PC-3 (cell line): Measurements from ENCODE around the gene CCL14. TPM values are rescaled to one million over a fixed set of nuclear protein-coding genes. Genes with fewer than 3 reads are reported as not detected.

Experiments
- ATAC-seq: fragments of 200-7000 bp; cut with Tn5 transposase; 2 replicates; pipeline ENCODE4 v1.9.1; 2020; ENCODE audit warnings: mild to moderate bottlenecking, moderate library complexity
- Bru-seq: library from RNA; stranded (reverse); fragments of 400-500 nt; gene quantifications from one replicate; lab custom pipeline; 2021; lab: Mats Ljungman, UMichigan
- BruChase-seq, 2 experiments: library from RNA; stranded (reverse); fragments of 400-500 nt; gene quantifications; one replicate each; lab custom pipeline; 2021; lab: Mats Ljungman, UMichigan
- BruUV-seq: library from RNA; stranded (reverse); fragments of 400-500 nt; replicated peaks from 2 replicates; lab custom pipeline; 2021; lab: Mats Ljungman, UMichigan
- CTCF ChIA-PET: fragments of 300-600 bp; sonication (Branson Sonifier 250); formaldehyde crosslinking; loops from one replicate; lab custom pipeline; 2022; ENCODE audit warnings: antibody characterized with exemption; lab: Charles Lee
- POLR2A ChIA-PET: fragments of 300-600 bp; sonication (Branson Sonifier 250); formaldehyde crosslinking; loops from one replicate; lab custom pipeline; 2022; ENCODE audit warnings: antibody characterized with exemption; ENCODE audit not compliant: unreplicated experiment; lab: Charles Lee
- DNase-seq: peaks from one replicate; pipeline ENCODE4 v3.0.0-alpha.2; 2015
- H2AFZ ChIP-seq: fragments of 300-600 bp; sonication (generic); 2 replicates; pipeline ENCODE4 v1.6.0; 2016; ENCODE audit warnings: antibody characterized with exemption, low read length
- H3F3A ChIP-seq: fragments of 300-600 bp; sonication (generic); one replicate; pipeline ENCODE4 v1.6.0; 2017; ENCODE audit warnings: antibody characterized with exemption, low read length, control low read depth, mild to moderate bottlenecking; ENCODE audit not compliant: unreplicated experiment
- H3K27ac ChIP-seq: fragments of 300-600 bp; sonication (generic); 2 replicates; pipeline ENCODE4 v1.5.1; 2016; ENCODE audit warnings: mild to moderate bottlenecking, low read length
- H3K27me3 ChIP-seq: fragments of 300-600 bp; sonication (generic); 2 replicates; pipeline ENCODE4 v1.6.1; 2016; ENCODE audit warnings: low read length, mixed read lengths
- H3K36me3 ChIP-seq: fragments of 300-600 bp; sonication (generic); 2 replicates; pipeline ENCODE4 v1.6.1; 2016; ENCODE audit warnings: low read depth, mixed run types, low read length, mixed read lengths
- H3K4me1 ChIP-seq: fragments of 300-600 bp; sonication (generic); 2 replicates; pipeline ENCODE4 v1.5.1; 2016; ENCODE audit warnings: low read length; ENCODE audit not compliant: insufficient read depth
- H3K4me2 ChIP-seq: fragments of 300-600 bp; sonication (generic); 2 replicates; pipeline ENCODE4 v1.6.0; 2016; ENCODE audit warnings: low read length
- H3K4me3 ChIP-seq: fragments of 300-600 bp; sonication (generic); 2 replicates; pipeline ENCODE4 v1.5.1; 2016; ENCODE audit warnings: mild to moderate bottlenecking, low read length, mixed read lengths
- H3K79me2 ChIP-seq: fragments of 300-600 bp; sonication (generic); 2 replicates; pipeline ENCODE4 v1.6.1; 2017; ENCODE audit warnings: low read length, mixed read lengths
- H3K9ac ChIP-seq: fragments of 300-600 bp; sonication (generic); 2 replicates; pipeline ENCODE4 v1.6.0; 2016; ENCODE audit warnings: mild to moderate bottlenecking, low read length
- H3K9me2 ChIP-seq: fragments of 300-600 bp; sonication (generic); replicated peaks from 2 replicates; pipeline ENCODE4 v1.6.1; 2016; ENCODE audit warnings: mixed run types, low read length, mixed read lengths
- H3K9me3 ChIP-seq: fragments of 300-600 bp; sonication (generic); 2 replicates; pipeline ENCODE4 v1.6.1; 2016; ENCODE audit warnings: low read length, mixed read lengths
- H4K20me1 ChIP-seq: fragments of 300-600 bp; sonication (generic); 2 replicates; pipeline ENCODE4 v1.6.1; 2016; ENCODE audit warnings: low read length, mixed read lengths
- CTCF ChIP-seq: fragments of 300-600 bp; sonication (generic); conservative IDR thresholded peaks from 2 replicates; pipeline ENCODE4 v1.5.1; 2017; ENCODE audit warnings: antibody characterized with exemption, low read depth, mild to moderate bottlenecking, low read length
- EZH2 ChIP-seq: fragments of 300-600 bp; sonication (generic); IDR thresholded peaks from one replicate; pipeline ENCODE4 v1.6.1; 2017; ENCODE audit warnings: antibody characterized with exemption, mild to moderate bottlenecking, low read length; ENCODE audit not compliant: unreplicated experiment
- EZH2phosphoT487 ChIP-seq: fragments of 300-600 bp; sonication (generic); IDR thresholded peaks from 2 replicates; pipeline ENCODE4 v1.6.1; 2018; ENCODE audit warnings: mild to moderate bottlenecking, antibody characterized with exemption, low read length, borderline replicate concordance
- intact Hi-C: fragments of 100-400 bp; cut with micrococcal nuclease; formaldehyde crosslinking; loops from 2 replicates; pipeline ENCODE4 v1.9.0; 2023
- long read RNA-seq: library from polyadenylated mRNA; unstranded; transcript quantifications from one replicate; pipeline ENCODE4 v2.0.0, GENCODE V29; 2021; ENCODE audit not compliant: unreplicated experiment
- total RNA-seq: library from RNA; depleted of rRNA; stranded (reverse); fragments of >200 nt; gene quantifications from 2 replicates; pipeline ENCODE4 v1.2.3, GENCODE V29; 2014; rRNA removed

CCL14 gene
- total RNA-seq (not detected in 2 replicates), Bru-seq, nascent RNA (not detected), BruChase-seq, experiment 1, labeled RNA remaining after a 6-hour chase (not detected), BruChase-seq, experiment 2, labeled RNA remaining after a 2-hour chase (not detected)
- long read RNA-seq, result 0 reads

- Histone ChIP-seq H3F3A (no peaks in the 10 kb centered on the region), H3K27ac (no peak within 1 kb of the TSS), H3K79me2 (no peaks in the 10 kb centered on the region), H2AFZ (no peak within 1 kb of the TSS), H3K36me3 (no peaks in the 10 kb centered on the region), H3K9me3 (no peaks in the 10 kb centered on the region), H3K4me2 (no peak within 1 kb of the TSS), H3K9ac (no peak within 1 kb of the TSS), H3K4me3 (no peak within 1 kb of the TSS), H3K4me1 (no peaks in the 10 kb centered on the region), H3K9me2 (no peaks in the 10 kb centered on the region), H4K20me1 (no peaks in the 10 kb centered on the region), H3K27me3 (no peaks in the 10 kb centered on the region; the same call in none of the 2 replicates)
- BruUV-seq, result no TSS peak
- ChIA-PET CTCF (no interaction called here), POLR2A (no interaction called here)
- TF ChIP-seq EZH2phosphoT487 (no peak), EZH2 (no peak), CTCF (no peak)
- no peak for DNase-seq
- no peak for ATAC-seq
- intact Hi-C loops, result no loop called here
These were observed at the start of gene CCL14 for GRCh38 chr17:35986643-35987042. Gene CCL14, minus strand, starts transcription at chr17:35986729. Its CDS starts 80 bp downstream, at chr17:35986649.

- intact Hi-C loops, result no loop called here
- H4K20me1 ChIP-seq, result no peaks in the 10 kb centered on the region
- H3F3A ChIP-seq, result no peaks in the 10 kb centered on the region
- no peak for TF ChIP-seq EZH2phosphoT487
- no peak for TF ChIP-seq CTCF
- no peaks in the 10 kb centered on the region for H3K4me1 ChIP-seq
- H3K4me2 ChIP-seq, result no peak overlapping the region
- CTCF ChIA-PET, result no interaction called here
- peaks cover 28% of the 10 kb centered on the region for H3K27me3 ChIP-seq
- no peaks in the 10 kb centered on the region for H3K9me3 ChIP-seq
- BruUV-seq, result no TSS peak
- H3K4me3 ChIP-seq, result no peak overlapping the region
- H3K27ac ChIP-seq, result no peak overlapping the region
- H3K9ac ChIP-seq, result no peak overlapping the region
- ATAC-seq, result no peak
- no peak overlapping the region for H2AFZ ChIP-seq
- no peaks in the 10 kb centered on the region for H3K36me3 ChIP-seq
- no peaks in the 10 kb centered on the region for H3K9me2 ChIP-seq
- no peak for DNase-seq
- POLR2A ChIA-PET, result no interaction called here
- no peaks in the 10 kb centered on the region for H3K79me2 ChIP-seq
These were observed 49.7 kb upstream of the CCL14 start for GRCh38 chr17:36036235-36036634.

- Histone ChIP-seq H4K20me1 (no peaks in the 10 kb centered on the region), H3K9me3 (no peaks in the 10 kb centered on the region), H3K27me3 (peaks cover 28% of the 10 kb centered on the region), H2AFZ (no peak overlapping the region), H3K9ac (no peak overlapping the region), H3K79me2 (no peaks in the 10 kb centered on the region), H3K36me3 (no peaks in the 10 kb centered on the region), H3K27ac (no peak overlapping the region), H3K4me3 (no peak overlapping the region), H3F3A (no peaks in the 10 kb centered on the region), H3K4me1 (no peaks in the 10 kb centered on the region), H3K9me2 (no peaks in the 10 kb centered on the region), H3K4me2 (no peak overlapping the region)
- POLR2A ChIA-PET, result no interaction called here
- ATAC-seq, result no peak
- no TSS peak for BruUV-seq
- CTCF ChIA-PET, result no interaction called here
- no peak for TF ChIP-seq EZH2
- no peak for TF ChIP-seq CTCF
- no peak for TF ChIP-seq EZH2phosphoT487
- DNase-seq, result no peak
- intact Hi-C loops, result no loop called here
These were observed 47.6 kb upstream of the CCL14 start for GRCh38 chr17:36034127-36034526.
